ENCODE data around the gene SRPX2. TPM values are rescaled to one million over a fixed set of nuclear protein-coding genes. Genes with fewer than 3 reads are reported as not detected.
"Not testable (repeated sequence)": the region's sequence is repeated elsewhere in the genome, so short reads cannot be mapped to it uniquely, and the experiment has no call there.

The SRPX2 gene
- polyA plus RNA-seq, 4 donors: 12.2 to 15.6 (median 12.6) TPM

GRCh38 chrX:100695991-100696390 is 52.0 kb downstream of the SRPX2 start:
- DNase-seq (ENCODE audit: low read depth in 4 of 4, low spot score in 2 of 4): no peak

- no peak for DNase-seq (ENCODE audit: low read depth in 4 of 4, low spot score in 2 of 4)
Observed at GRCh38 chrX:100696699-100697351, 52.8 kb downstream of the SRPX2 start.

DNA sequence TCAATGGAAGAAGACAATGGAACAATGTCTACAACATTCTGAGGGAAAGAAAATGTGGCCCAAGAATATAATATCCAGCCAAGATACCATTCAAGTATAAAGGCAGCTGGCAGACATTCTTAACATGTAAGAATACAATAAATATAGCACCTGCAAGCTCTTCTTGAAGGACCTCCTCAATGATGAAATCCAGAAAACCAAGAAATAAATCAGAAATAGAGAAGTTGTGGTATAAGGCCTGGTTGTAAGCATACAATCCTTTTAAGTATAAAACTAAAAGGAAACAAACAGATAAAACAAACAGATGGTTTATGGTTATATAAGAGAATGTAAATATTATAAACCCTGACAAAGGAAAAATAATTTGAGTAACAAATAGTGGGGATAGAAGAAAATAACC is 54.6 kb downstream of the SRPX2 start:
- DNase-seq (ENCODE audit: low read depth in 4 of 4, low spot score in 2 of 4): no peak

- DNase-seq (ENCODE audit: low read depth in 4 of 4, low spot score in 2 of 4): no peak
Observed at GRCh38 chrX:100700809-100701208, 56.8 kb downstream of the SRPX2 start.

- DNase-seq (ENCODE audit: low read depth in 4 of 4, low spot score in 2 of 4): no peak
Observed at GRCh38 chrX:100704581-100705203, 60.7 kb downstream of the SRPX2 start.

DNA sequence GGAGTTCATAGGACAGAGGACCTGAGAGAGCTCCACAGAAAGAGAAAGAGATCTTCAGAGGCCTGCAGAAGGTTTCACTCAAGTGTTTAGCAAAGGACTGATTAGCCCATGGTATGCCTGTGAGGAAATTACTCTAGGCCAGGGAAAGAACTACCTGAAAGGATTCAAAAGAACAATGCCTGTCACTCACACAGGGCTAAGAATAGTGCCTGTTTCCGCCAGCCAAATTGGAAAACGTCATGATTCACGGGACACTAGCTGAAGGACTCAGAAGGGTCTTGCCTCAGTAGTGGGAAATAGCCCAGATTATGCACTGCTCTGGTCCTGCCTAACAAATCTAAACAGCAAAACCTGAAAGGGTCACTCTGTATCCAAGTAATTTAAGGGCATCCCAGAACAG is 66.8 kb downstream of the SRPX2 start:
- DNase-seq (ENCODE audit: low read depth in 4 of 4, low spot score in 2 of 4): no peak

- no peak for DNase-seq (ENCODE audit: low read depth in 4 of 4, low spot score in 2 of 4)
Observed at GRCh38 chrX:100717363-100717762, 73.4 kb downstream of the SRPX2 start.

- DNase-seq (ENCODE audit: low read depth in 4 of 4, low spot score in 2 of 4): no peak
Observed at GRCh38 chrX:100719139-100719538, 75.1 kb downstream of the SRPX2 start.

DNA sequence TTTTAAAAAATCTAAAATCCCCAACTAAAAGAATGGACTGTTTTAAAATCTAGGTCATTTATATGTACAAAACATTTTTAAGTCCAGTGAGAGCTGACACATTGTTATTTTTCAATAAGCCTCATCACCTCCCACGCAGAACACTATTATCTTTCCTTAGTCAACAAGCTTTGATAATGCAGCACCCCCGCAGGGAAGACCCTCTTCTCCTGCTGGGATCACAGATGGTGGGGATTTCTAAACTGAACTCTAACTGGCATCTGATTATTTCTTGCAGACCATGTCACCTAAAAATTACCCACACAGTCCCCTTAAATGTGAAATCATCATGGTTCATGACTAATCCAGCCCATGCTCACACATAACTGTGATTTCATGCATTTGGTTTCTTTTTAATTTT is 76.3 kb downstream of the SRPX2 start:
- DNase-seq (ENCODE audit: low read depth in 4 of 4, low spot score in 2 of 4): no peak

DNA sequence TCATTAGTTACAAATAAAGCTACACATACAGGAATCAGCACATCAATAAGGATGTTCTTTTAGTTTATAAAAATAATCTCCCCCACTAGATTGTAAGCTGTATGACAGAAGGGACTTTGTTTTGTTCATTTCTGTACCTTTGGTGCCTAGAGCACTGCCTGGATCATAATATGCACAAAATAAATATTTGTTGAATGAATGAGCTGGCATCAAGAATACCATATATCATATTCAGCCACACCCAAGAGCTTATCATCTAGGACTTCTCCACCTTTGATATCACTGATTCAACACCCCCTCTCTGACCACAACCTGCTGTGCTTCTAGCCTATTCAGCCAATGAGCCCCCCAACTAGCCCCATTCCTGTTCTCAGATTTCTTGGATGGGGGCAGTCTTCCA is 77.3 kb downstream of the SRPX2 start:
- no peak for DNase-seq (ENCODE audit: low read depth in 4 of 4, low spot score in 2 of 4)

- DNase-seq (ENCODE audit: low read depth in 4 of 4, low spot score in 2 of 4): not testable (repeated sequence)
Observed at GRCh38 chrX:100724006-100724405, 80.0 kb downstream of the SRPX2 start.

Other genes with a start within 250 kb of the SRPX2 start
- gene PCDH19, start 233.9 kb upstream of the SRPX2 start, polyA plus RNA-seq (ENCODE audit: insufficient read length in 4 of 4): 1 to 10 TPM; 1.8 to 2.4 (median 1.9) TPM
- 1 to 10 TPM; 2.5 to 6.3 (median 2.9) TPM for gene TNMD, start 59.3 kb upstream of the SRPX2 start, polyA plus RNA-seq (ENCODE audit: insufficient read length in 4 of 4)
- 100 to 1,000 TPM; 132 to 179 (median 158) TPM for gene TSPAN6, start 7.4 kb upstream of the SRPX2 start, polyA plus RNA-seq (ENCODE audit: insufficient read length in 4 of 4)
- 10 to 100 TPM; 18.6 to 27.0 (median 21.8) TPM for gene SYTL4, start 87.9 kb downstream of the SRPX2 start, polyA plus RNA-seq (ENCODE audit: insufficient read length in 4 of 4)
- 10 to 100 TPM; 21.5 to 23.5 (median 22.9) TPM for gene CSTF2, start 176.2 kb downstream of the SRPX2 start, polyA plus RNA-seq (ENCODE audit: insufficient read length in 4 of 4)
- 1 to 10 TPM in 1 of 4 donors, under 1 TPM in 3; 0.52 to 1.2 (median 0.90) TPM for gene NOX1, start 230.2 kb downstream of the SRPX2 start, polyA plus RNA-seq (ENCODE audit: insufficient read length in 4 of 4)